Activated gamma-delta T cell treated with Interleukin-2 at 50 U/mL for 16 hours (primary cell): Measurements from ENCODE around the gene KLHL25.
"Not testable (repeated sequence)": the region's sequence is repeated elsewhere in the genome, so short reads cannot be mapped to it uniquely, and the experiment has no call there.

ENCODE experiments used
- DNase-seq: peaks from one replicate; pipeline ENCODE4 v3.0.0-alpha.2; 2020

The KLHL25 gene

GRCh38 chr15:85800478-85801123, 5.9 kb upstream of the KLHL25 start:
- no peak for DNase-seq

GRCh38 chr15:85796371-85796770, 1.6 kb upstream of the KLHL25 start:
- DNase-seq = not testable (repeated sequence)

- no peak for DNase-seq
Observed at GRCh38 chr15:85795337-85796305, 896 bp upstream of the KLHL25 start.

GRCh38 chr15:85793641-85794597, 806 bp downstream of the KLHL25 start:
- peak; percentile 27 for DNase-seq

- no peak for DNase-seq
Observed at GRCh38 chr15:85792912-85793590, 1.7 kb downstream of the KLHL25 start.

- DNase-seq = no peak
Observed at GRCh38 chr15:85792102-85792731, 2.5 kb downstream of the KLHL25 start.

GRCh38 chr15:85789496-85789875, 5.2 kb downstream of the KLHL25 start:
- DNase-seq = no peak

- no peak for DNase-seq
Observed at GRCh38 chr15:85788771-85789495, 5.8 kb downstream of the KLHL25 start.

GRCh38 chr15:85786781-85787114, 8.0 kb downstream of the KLHL25 start:
- DNase-seq = no peak

GRCh38 chr15:85785887-85786780, 8.6 kb downstream of the KLHL25 start:
- no peak for DNase-seq

GRCh38 chr15:85782064-85782463, 12.7 kb downstream of the KLHL25 start:
- no peak for DNase-seq

GRCh38 chr15:85781099-85781498, 13.6 kb downstream of the KLHL25 start:
- no peak for DNase-seq

- DNase-seq = no peak
Observed at GRCh38 chr15:85780225-85780985, 14.3 kb downstream of the KLHL25 start.

- DNase-seq = no peak
Observed at GRCh38 chr15:85779249-85779648, 15.5 kb downstream of the KLHL25 start.

GRCh38 chr15:85778107-85778776, 16.5 kb downstream of the KLHL25 start:
- no peak for DNase-seq

GRCh38 chr15:85777250-85778106, 17.2 kb downstream of the KLHL25 start:
- no peak for DNase-seq

- DNase-seq = no peak
Observed at GRCh38 chr15:85773970-85774369, 20.8 kb downstream of the KLHL25 start.

- no peak for DNase-seq
Observed at GRCh38 chr15:85773249-85773648, 21.5 kb downstream of the KLHL25 start.
